HUDEP-2 (cell line): ENCODE data around the gene TRDN.

Experiments used
- DNase-seq, 76 experiments: peaks; one replicate each; lab custom pipeline; 2025; ENCODE audit not compliant: unreplicated experiment in 76 of 76; lab: John Stamatoyannopoulos, UW

Gene TRDN

DNA sequence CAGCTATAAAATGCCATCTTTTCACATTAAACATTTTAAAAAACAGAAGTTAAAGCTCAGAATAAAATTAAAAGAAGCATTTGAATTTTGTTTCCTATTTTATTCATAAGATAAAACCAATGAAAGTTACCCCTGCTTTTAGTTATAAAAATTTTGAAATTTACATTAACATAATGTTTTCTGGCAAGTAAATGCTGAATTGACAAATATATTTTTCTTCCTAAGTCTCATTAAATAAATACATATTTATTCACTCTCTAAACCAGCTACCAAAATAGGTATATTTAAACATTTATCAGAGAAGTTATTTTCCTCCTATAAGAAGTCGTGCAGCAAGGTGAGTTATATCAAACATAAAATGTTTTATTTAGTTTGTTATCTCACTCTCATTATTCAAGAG, 213.6 kb downstream of the TRDN start:
- DNase-seq, result no peak

- no peak for DNase-seq
These were observed 216.2 kb downstream of the TRDN start for GRCh38 chr6:123420512-123420911.

GRCh38 chr6:123418071-123418470, 218.7 kb downstream of the TRDN start:
- DNase-seq, result no peak

GRCh38 chr6:123417535-123417934, 219.2 kb downstream of the TRDN start:
- no peak for DNase-seq

- DNase-seq, result peak in 43 of 76 experiments; percentile 3 to 69 (median 32)
These were observed 220.8 kb downstream of the TRDN start for GRCh38 chr6:123415844-123416468.

GRCh38 chr6:123404975-123405374, 231.8 kb downstream of the TRDN start:
- no peak for DNase-seq

- no peak for DNase-seq
These were observed 234.7 kb downstream of the TRDN start for GRCh38 chr6:123402052-123402451.

DNA sequence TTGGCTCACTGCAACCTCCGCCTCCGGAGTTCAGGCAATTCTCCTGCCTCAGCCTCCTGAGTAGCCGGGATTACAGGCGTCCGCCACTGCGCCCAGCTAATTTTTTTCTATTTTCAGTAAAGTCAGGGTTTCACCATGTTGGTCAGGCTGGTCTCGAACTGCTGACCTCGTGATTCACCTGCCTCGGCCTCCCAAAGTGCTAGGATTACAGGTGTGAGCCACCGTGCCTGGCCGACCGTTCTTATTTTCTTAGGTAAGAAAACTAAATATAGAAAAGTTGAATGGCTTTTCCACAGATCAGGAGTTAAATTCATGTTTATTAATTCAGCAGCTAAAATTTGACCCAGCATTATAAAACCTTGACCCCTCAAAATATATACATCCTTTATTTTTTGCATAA, 238.7 kb downstream of the TRDN start:
- no peak for DNase-seq

DNA sequence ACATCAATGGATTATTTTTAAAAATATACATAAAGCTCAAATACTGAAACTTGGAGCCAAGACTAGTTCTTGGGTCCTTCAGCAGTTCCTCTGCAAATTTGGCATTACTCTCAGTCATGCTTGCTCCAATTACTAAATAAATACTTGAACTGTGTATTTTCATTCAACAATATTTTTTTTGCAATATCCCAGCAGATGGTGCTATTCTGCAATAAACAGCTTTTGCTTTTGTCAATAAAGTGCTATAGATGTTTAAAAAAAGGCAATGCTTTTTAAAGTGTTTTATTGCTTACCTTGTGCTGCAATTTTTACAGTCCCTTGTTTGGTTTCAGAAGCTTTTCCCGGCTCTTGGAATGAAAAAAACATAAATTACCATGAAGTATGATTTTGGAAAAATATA, 243.4 kb downstream of the TRDN start:
- peak in 7 of 76 experiments; percentile 4 to 52 (median 12) for DNase-seq

DNA sequence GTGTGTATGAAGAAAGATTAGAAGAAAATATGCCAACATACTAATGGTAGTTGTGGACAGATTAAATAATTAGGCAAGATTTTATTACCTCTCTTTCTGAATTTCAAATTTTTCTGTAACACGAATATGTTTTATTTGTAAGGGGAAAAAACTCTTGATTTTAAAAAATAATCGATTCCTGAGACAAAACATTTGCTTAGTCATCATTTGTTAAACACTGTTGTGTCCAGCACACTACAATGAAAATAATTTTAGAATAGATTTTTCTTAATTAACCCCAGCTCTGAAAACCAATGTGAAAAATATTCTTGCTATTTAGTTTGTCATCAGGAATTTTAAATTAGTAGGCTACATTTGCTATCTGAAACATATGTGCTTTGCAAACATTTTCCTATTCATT, 253.0 kb downstream of the TRDN start:
- DNase-seq, result no peak

GRCh38 chr6:123380257-123380656, 256.5 kb downstream of the TRDN start:
- DNase-seq, result peak in 38 of 76 experiments; percentile 10 to 79 (median 40)

DNA sequence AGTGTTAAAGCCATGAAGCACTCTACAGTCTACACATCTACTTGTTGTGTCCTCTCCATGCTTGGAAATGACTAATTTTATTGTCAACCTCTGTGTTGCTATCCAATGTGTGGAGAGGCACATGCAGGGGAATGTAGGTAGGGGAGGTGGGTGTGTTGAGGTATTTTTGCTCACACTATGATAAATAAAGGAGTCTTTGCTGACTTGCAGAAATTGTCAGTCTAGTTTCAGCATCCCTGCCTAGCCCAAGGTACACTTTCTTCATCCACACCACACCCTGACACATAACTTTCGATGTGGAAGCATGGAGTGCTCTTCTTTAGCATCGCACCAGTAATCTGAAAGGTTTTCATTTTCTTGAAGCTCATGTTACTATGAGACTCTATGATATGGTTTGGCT, 264.0 kb downstream of the TRDN start:
- no peak for DNase-seq

DNA sequence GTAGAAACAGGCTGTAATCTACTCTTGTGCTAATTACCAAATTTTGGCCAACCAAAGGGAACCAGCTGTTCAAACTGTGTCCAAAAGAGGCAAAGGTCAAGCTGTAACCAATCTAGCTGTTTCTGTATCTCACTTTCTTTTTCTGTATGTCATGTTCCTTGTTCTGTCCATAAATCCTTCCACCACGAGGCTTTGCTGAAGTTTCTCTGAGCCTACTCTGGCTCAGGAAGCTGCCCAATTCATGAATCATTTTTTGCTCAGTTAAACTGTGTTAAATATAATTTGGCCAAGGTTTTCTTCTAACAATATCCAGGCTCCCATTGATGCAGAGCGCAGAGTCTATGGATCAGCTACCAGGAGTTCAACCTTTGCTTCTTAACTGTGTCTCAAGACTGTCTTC, 272.8 kb downstream of the TRDN start:
- DNase-seq, result no peak

DNA sequence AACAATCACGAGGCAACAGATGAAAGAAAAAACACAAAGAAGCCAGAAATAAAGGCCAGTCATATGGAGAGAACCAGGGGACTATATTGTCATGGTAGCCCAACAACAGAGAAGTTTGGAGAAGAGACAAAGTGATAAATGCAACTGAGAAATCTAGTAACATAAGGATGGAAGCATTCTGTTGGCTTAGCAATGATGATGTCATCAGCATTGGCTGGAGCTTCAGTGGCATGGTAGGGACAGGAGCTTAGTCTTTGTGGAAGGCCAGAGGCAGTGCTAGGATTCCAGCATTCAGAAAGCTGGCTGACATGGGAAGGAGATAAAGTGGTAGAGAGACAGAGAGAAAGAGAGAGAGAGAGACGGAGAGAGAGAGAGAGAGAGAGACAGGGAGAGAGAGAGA, 276.4 kb downstream of the TRDN start:
- no peak for DNase-seq

DNA sequence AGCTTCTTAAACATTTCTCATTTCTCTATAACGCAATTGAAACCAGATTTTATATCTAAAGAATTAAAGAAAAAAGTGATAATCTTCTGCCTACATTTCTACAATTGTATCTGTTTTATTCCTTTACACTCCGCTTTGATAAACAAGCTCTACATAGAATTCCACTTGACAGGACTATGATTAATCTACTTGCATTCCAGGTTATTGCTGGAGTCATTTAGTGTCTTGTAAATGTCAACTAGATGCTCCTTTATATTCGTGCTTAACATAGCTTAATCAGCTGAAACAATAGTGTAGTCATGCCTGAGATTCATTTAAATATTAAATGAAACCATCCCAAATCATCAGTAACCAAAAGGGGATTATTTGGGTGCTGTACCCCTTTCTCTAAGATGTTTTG, 284.0 kb downstream of the TRDN start:
- DNase-seq, result no peak

- DNase-seq, result peak in 28 of 76 experiments; percentile 4 to 81 (median 40)
These were observed 284.5 kb downstream of the TRDN start for GRCh38 chr6:123352279-123352678.

- DNase-seq, result no peak
These were observed 292.9 kb downstream of the TRDN start for GRCh38 chr6:123343836-123344235.

- DNase-seq, result peak in 3 of 76 experiments; percentile 3 to 17 (median 11)
These were observed 298.4 kb downstream of the TRDN start for GRCh38 chr6:123338394-123338793.

- no peak for DNase-seq
These were observed 303.6 kb downstream of the TRDN start for GRCh38 chr6:123333000-123333756.

GRCh38 chr6:123332070-123332469, 304.7 kb downstream of the TRDN start:
- DNase-seq, result no peak

GRCh38 chr6:123329337-123329736, 307.4 kb downstream of the TRDN start:
- DNase-seq, result no peak
